GM12891 (cell line): ENCODE measurements around the gene C17orf67.

Source experiments
- DNase-seq: peaks from one replicate; pipeline ENCODE4 v3.0.0; 2011; ENCODE audit warnings: low spot score; ENCODE audit not compliant: insufficient read length
- FAIRE-seq: peaks from 2 replicates; lab custom pipeline; 2011; peaks lifted over from hg19 to GRCh38; lab: Jason Lieb, UNC
- PAX5 ChIP-seq: IDR thresholded peaks from 2 replicates; pipeline ENCODE4 v1.6.1; 2011; ENCODE audit warnings: low read length, moderate library complexity, mild to moderate bottlenecking; ENCODE audit not compliant: insufficient read depth, severe bottlenecking
- POLR2A ChIP-seq: IDR thresholded peaks from 2 replicates; pipeline ENCODE4 v1.6.1; 2011; ENCODE audit warnings: low read depth, low read length, control low read depth
- POLR2AphosphoS5 ChIP-seq: IDR thresholded peaks from 2 replicates; pipeline ENCODE4 v1.6.1; 2011; ENCODE audit warnings: low read depth, low read length, control low read depth
- POU2F2 ChIP-seq: IDR thresholded peaks from 2 replicates; pipeline ENCODE4 v1.6.1; 2011; ENCODE audit warnings: low read depth, mild to moderate bottlenecking, control low read depth, low read length, moderate library complexity
- SPI1 ChIP-seq: IDR thresholded peaks from 2 replicates; pipeline ENCODE4 v1.6.1; 2011; ENCODE audit warnings: low read depth, low read length, control low read depth
- TAF1 ChIP-seq: IDR thresholded peaks from 2 replicates; pipeline ENCODE4 v1.6.1; 2011; ENCODE audit warnings: low read depth, low read length, control low read depth

C17orf67 gene

DNA sequence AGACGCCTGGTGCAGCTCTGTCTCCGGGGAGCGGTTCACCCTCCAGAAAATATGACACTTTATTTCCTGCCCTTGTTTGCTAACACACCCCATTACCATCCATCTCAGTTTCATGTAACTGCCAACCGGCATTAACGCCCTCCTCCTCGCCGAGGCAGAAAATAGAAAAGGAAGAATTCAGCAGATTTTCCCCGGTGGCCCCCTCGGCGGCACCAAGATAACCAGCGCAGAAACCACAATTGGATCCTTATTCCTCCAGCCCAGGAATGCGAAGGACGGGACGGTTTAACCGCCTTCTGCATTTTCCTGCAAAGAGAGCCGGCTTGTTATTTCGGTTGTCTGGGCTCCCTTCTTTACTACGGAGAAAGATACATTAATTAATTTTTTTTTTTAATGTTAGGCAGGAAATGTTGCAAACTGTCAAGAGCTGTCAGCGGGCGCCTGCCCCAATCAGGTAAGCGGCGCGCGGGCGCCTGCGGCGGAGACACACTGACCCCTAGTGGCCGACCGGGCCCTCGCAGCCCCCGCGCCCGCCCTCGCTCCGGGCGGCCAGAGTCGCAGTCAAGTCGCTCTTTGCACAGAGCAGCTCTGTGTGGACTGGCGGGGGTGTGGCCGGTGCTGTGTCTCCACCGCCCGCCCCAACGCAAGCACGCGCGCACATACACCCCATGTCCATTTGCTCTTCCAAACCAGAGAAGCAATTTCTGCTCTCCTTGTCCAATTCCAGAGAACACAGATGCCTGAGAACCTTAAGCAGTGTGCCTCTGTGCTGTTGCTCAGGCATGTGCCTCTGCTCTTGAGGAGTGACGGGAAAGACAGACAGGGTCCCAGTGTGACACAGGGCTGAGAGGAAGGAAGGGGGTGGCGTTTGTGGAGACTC, 53.6 kb downstream of the C17orf67 start:
- DNase-seq, result peak; percentile 74
- FAIRE-seq, result peak; percentile 93
- no peak for TF ChIP-seq PAX5
- no peak for TF ChIP-seq POLR2A
- TF ChIP-seq SPI1, result no peak
- no peak for TF ChIP-seq POU2F2

DNA sequence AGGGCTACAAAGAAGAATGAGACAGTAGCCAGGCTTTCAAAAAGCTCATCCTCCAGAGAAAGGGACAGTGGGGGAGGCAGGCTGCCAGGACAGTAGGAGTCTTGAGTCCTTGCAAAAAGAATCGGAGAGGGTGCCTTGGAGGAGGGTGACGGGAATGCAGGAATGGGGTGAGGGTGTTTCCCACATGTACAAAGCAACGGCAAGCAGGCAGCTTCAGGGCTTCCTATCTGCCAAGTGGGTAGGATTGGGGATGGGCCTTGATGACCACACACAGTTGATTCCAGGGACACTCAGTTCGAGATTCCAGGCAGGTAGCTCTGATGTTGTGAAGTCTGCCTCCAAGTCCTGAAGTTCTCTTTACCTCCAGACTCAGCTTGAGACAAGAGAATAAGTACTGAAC, 54.4 kb downstream of the C17orf67 start:
- TF ChIP-seq POU2F2 (no peak), SPI1 (no peak), PAX5 (no peak), POLR2A (no peak), TAF1 (no peak), POLR2AphosphoS5 (no peak)
- no peak for DNase-seq
- FAIRE-seq, result no peak

DNA sequence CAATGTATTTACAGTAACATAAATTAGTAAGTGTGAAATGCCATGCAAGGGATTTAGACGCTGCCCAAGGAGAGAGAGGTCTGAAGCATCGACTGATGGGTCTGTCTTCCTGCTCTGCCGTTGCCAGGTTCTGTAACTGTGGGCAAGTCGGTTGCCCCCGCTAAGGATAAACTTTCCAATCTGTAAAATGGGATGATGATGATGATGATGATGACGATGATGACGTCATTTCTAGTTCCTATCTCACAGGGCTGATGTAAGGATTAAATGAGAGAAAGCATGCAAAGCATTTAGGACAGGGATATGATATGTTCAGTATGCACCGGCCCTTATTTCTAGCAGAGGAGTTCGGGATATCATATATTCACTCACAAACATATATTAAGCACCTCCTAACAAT, 54.8 kb downstream of the C17orf67 start:
- no peak for FAIRE-seq
- DNase-seq, result no peak
- TF ChIP-seq SPI1 (no peak), POLR2AphosphoS5 (no peak), POLR2A (no peak)

DNA sequence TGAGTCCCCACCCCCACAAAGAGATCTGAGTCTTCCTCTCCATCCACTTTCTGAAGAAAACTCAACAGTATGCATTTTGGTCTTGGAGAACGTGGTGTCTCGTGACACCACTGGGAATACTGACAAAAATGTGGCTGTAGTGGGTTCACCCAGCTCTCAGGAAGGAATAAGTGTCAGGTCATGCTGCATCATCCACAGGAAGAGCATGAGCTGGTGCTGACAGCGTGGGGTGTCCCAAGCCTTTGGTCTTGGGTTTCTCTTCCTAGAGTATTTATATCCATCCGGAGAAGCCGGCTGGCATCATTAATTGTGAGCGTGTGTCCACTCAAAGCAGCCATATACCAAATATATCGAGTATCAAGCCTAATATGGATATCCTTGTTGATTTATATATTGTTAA, 55.9 kb downstream of the C17orf67 start:
- TF ChIP-seq TAF1 (no peak), POLR2A (no peak), POLR2AphosphoS5 (no peak), POU2F2 (no peak), PAX5 (no peak), SPI1 (no peak)
- FAIRE-seq (no peak), DNase-seq (no peak)

DNA sequence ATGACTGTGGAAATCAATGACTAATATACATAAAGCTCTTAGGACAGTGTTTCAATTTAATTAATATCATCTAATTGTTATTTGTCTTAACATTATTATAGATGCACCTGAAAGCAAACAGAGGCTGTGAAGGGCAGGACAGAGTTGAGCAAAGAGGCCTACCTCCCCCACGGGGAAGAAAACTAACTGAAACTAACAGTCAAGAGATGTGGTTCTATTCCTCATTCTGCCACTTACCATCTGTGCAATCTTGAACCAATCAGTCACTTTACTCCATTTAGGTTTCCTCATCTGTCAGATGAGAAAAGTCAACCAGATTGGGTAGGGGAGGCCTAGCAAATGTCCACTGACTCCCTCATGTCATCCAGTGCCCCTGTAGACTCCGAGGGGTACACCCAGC, 59.1 kb downstream of the C17orf67 start:
- FAIRE-seq (no peak), DNase-seq (no peak)
- TF ChIP-seq PAX5, result no peak
- no peak for TF ChIP-seq SPI1
- no peak for TF ChIP-seq POU2F2
- TF ChIP-seq POLR2A, result no peak
- TF ChIP-seq POLR2AphosphoS5, result no peak
- no peak for TF ChIP-seq TAF1

DNA sequence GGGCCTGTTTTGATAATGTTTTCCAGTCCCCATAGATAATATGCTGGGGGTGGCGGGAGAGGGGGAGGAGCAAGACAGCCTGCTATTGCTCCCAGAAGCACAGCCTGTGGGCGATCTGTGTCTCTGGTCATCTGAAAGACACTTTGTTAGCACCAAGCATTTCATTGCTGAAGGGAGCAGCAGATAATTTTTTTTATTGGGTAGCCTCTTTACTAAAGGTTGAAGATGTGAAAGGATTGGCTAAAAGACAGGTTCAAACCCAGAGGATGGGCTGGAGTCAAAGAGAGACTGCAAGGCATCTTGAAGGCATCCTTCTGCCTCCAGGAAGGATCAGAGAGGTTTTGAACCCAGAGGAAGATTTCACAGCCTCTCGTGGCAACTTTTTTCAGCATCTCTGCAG, 60.6 kb downstream of the C17orf67 start:
- TF ChIP-seq POLR2A, result no peak
- TF ChIP-seq SPI1, result no peak
- no peak for TF ChIP-seq POLR2AphosphoS5
- no peak for TF ChIP-seq TAF1
- TF ChIP-seq POU2F2, result no peak
- no peak for TF ChIP-seq PAX5
- no peak for FAIRE-seq
- DNase-seq, result no peak

DNA sequence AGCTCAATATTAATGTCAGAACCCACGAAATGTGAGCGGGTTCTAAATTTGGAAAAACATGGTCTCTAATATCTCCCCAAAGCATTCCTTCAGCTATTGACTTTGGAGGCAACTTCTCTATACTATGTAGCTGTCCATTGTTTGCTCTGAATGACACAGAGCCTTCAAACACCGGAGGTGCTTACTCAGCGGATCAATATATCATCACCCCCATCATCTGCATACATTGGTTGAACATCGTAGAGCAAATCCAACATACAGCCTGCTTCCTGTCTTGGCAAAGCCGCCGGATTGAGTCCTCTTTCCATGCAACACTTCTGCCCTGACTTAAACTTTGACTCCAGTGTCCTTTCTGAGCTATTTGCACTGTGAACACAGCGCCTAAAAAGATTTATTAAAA, 61.3 kb downstream of the C17orf67 start:
- TF ChIP-seq SPI1, result no peak
- no peak for TF ChIP-seq POLR2AphosphoS5
- DNase-seq (no peak), FAIRE-seq (no peak)

DNA sequence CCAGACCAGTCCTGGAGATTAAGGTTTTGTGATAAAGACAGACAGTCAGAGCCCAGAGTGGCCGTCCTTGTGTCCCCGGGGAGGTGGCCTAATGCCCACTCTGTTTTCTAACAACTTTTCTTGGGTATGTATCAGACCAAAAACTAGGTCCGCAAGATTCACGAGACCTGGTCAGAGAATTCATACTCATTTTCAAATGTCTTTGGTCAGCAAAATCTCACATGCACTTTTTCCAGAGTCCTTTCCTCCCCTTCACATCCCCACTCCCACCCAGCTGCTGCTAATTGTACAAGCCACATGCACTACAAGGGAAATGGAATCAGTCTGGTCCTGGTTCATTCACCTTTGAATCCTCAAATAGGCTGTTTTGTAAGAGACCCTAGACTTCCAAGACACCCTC, 61.7 kb downstream of the C17orf67 start:
- DNase-seq, result no peak
- FAIRE-seq, result no peak
- TF ChIP-seq TAF1, result no peak
- no peak for TF ChIP-seq PAX5
- no peak for TF ChIP-seq SPI1
- no peak for TF ChIP-seq POU2F2
- no peak for TF ChIP-seq POLR2A
- TF ChIP-seq POLR2AphosphoS5, result no peak

DNA sequence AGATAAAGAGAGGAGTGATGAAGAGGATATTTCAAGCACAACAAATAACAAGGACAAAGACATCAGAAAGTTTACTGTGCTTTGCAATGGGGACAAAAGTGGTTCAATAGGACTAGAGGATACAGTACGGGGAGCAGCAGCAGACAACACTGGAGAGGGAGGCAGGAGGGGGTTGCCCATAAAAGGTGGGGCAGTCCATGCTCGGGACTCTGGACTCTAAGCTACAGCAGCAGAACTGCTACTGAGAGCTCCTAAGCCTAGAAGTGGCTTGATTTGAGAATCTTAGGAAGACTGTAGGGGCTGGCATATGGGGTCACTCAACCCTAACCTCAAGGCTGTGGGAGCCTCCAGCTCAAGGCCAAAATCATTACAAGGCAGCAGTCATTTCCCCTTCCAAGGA, 62.2 kb downstream of the C17orf67 start:
- TF ChIP-seq PAX5 (no peak), POLR2AphosphoS5 (no peak), TAF1 (no peak)
- FAIRE-seq (no peak), DNase-seq (no peak)

DNA sequence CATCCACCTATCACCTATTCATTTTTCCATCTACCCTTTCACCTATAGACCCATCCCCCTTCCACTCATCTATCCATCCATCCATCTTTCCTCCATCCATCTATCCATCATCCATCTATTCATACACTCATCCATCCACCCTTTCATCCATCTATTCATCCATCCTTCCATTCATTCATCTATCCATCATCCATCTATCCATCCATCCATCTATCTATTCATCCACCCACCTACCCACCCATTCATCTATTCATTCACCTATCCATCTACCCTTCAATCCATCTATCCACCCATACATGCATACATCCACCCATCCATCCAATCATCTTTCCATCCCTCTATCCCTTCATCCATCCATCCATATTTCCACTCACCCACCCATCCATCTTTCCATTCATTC, 63.3 kb downstream of the C17orf67 start:
- FAIRE-seq (no peak), DNase-seq (no peak)
- TF ChIP-seq PAX5, result no peak
- no peak for TF ChIP-seq POLR2AphosphoS5
- no peak for TF ChIP-seq SPI1
- TF ChIP-seq POU2F2, result no peak
- no peak for TF ChIP-seq TAF1
- no peak for TF ChIP-seq POLR2A
